Stimulated activated CD8-positive, alpha-beta memory T cell treated with anti-CD3 and anti-CD28 coated beads, Interleukin-12 subunit alpha, Interleukin-12 subunit beta, amount 100 ng/mL, for 4 hours (primary cell): ENCODE measurements around the gene ARRDC4.

Experiments used
- DNase-seq: peaks from one replicate; pipeline ENCODE4 v3.0.0-alpha.2; 2020; ENCODE audit warnings: low read depth

Gene ARRDC4, protein sequence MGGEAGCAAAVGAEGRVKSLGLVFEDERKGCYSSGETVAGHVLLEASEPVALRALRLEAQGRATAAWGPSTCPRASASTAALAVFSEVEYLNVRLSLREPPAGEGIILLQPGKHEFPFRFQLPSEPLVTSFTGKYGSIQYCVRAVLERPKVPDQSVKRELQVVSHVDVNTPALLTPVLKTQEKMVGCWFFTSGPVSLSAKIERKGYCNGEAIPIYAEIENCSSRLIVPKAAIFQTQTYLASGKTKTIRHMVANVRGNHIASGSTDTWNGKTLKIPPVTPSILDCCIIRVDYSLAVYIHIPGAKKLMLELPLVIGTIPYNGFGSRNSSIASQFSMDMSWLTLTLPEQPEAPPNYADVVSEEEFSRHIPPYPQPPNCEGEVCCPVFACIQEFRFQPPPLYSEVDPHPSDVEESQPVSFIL

DNA sequence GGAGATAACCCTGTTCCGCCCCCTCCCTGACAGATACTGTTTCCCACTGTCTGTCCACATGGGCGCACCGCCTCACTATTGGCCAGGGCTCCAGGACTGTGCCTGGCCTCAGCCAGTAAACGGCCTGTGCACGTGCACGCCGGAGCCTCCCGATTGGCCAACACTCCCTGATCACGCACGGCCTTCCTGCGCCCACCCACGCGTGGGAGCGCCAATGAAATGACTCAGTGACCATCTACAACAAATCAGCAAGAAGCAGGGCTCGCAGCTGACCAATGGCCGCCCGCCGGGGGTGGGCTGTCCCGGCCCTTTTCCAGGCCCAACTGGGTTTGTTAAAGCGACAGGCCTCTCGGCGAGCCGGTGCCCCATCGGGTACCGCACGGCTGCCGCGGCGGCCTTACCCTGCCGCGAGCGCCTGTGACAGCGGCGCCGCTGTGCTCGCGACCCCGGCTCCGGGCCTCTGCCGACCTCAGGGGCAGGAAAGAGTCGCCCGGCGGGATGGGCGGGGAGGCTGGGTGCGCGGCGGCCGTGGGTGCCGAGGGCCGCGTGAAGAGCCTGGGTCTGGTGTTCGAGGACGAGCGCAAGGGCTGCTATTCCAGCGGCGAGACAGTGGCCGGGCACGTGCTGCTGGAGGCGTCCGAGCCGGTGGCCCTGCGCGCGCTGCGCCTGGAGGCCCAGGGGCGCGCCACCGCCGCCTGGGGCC lies at the start of gene ARRDC4:
Gene ARRDC4, plus strand, starts transcription at position 340 of the 703 bp plus-strand sequence. Its CDS starts 159 bp downstream, at position 499.
- peak; percentile 95 for DNase-seq

- DNase-seq: no peak
These were observed 45.8 kb upstream of the ARRDC4 start for GRCh38 chr15:97914711-97915110.

DNA sequence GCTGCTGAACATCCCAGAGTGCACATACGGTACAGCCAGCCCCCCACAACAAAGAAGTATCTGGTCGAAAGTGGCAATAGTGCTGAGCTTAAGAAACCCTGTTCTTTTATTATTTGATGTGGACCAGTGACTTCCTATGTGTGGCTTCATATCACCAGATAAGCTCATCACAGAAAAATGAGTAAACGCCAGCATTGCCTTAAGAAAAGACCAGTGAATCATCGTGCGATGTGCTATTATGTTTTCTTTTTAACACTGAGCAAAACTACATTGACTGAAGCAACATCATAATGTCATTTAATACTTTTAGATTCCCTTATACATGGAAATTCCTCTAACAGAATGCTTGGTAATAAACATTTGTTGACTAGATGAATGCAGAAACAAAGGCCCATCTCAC lies 45.2 kb upstream of the ARRDC4 start:
- DNase-seq: no peak

- DNase-seq: no peak
These were observed 39.1 kb upstream of the ARRDC4 start for GRCh38 chr15:97921296-97921865.

- DNase-seq: no peak
These were observed 30.9 kb upstream of the ARRDC4 start for GRCh38 chr15:97929456-97930229.

- no peak for DNase-seq
These were observed 30.3 kb upstream of the ARRDC4 start for GRCh38 chr15:97930230-97930629.

DNA sequence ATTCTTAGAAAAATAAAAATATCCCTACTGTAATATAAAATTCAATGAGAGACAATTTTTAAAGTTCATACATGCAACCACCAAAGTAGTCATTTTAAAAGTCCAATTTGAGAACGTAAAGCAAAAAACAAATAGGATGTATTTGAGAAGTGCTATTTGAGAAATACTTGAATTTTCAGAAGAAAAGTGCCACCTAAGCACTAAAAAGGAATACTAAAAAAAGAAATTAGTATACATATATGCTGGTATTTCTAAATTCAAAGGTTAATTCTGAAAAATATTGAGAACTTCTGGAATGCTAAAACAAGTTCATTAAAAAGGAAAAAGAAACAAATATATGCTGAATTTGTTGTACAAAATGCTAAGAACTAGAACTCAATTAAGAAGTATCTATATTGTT lies 29.2 kb upstream of the ARRDC4 start:
- DNase-seq: no peak

- DNase-seq: no peak
These were observed 26.9 kb upstream of the ARRDC4 start for GRCh38 chr15:97933589-97933988.

- no peak for DNase-seq
These were observed 19.5 kb upstream of the ARRDC4 start for GRCh38 chr15:97940993-97941392.

DNA sequence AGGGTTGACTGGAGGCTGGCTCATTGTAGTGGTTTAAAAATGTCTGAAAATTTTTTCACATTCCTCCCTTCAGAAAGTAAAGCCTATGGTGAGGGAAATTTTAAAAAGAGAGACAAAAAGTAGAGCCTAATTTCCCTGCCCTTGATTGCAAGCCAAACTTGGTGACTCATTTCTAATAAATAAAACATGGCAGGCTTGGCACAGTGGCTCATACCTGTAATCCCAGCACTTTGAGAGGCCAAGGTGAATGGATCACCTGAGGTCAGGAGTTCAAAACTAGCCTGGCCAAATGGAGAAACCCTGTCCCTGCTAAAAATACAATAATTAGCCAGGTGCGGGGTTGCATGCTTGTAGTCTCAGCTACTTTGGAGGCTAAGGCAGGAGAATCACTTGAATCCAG lies 18.9 kb upstream of the ARRDC4 start:
- DNase-seq: no peak

GRCh38 chr15:97944724-97945123 lies 15.8 kb upstream of the ARRDC4 start:
- no peak for DNase-seq

DNA sequence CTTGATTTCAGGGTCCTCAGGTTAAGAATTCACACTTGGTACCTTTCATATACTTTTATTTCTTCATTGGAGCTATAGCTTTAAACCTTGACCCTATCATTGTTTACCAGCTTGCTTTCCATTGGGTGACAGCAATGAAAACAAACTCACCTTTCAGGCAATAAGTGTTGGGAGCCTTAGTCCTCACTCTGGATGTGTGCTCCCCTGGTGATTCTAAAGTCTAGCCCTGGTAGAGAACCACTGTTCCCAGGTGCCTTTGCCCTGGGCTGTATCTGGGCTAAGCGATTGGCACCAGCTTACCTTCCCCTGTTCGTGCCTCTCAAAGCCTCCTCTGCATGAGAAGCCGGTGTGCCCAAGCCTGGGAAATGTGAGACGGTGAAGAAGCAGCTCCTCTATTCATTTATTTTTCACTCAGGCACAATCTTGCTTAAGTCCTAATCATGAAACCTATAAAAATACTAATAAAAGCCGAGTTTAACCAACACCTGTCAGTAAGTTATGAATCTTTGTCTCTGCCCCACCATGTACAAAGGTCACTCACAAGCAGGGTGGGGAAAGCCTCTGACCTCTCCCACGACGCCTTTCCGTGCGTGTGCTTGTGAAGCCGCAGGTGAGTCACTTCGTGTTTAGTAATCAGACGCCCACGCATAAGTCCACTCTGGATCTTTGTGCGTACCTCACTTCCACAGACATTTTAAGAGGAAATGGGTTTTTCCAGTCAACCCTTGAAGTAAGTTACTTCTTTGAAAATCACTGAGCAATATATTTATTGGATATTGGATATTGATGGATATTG lies 12.8 kb upstream of the ARRDC4 start:
- no peak for DNase-seq

- no peak for DNase-seq
These were observed 7.2 kb upstream of the ARRDC4 start for GRCh38 chr15:97953254-97953653.

DNA sequence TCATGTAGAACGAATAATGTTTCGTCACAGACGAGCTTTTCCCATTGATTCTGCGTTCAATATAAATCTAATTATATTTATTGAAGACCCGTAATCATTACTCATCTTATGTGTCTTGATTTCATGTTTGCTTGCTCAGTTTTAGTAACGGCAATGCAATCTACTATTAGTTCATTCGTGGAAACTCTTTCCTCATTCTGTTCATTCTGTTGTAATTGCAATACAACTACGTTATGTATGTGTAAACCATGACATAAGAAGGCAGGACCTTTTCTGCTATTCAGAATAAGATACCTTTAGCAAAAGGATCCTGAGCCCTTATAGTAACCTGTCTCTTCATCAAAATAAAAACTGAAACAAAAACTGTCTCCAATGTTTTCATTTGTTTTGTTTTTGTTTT lies 6.8 kb upstream of the ARRDC4 start:
- DNase-seq: no peak

GRCh38 chr15:97955035-97955434 lies 5.5 kb upstream of the ARRDC4 start:
- no peak for DNase-seq

- DNase-seq: no peak
These were observed 5.0 kb upstream of the ARRDC4 start for GRCh38 chr15:97955529-97955928.

- DNase-seq: no peak
These were observed 659 bp upstream of the ARRDC4 start for GRCh38 chr15:97959724-97960363.

DNA sequence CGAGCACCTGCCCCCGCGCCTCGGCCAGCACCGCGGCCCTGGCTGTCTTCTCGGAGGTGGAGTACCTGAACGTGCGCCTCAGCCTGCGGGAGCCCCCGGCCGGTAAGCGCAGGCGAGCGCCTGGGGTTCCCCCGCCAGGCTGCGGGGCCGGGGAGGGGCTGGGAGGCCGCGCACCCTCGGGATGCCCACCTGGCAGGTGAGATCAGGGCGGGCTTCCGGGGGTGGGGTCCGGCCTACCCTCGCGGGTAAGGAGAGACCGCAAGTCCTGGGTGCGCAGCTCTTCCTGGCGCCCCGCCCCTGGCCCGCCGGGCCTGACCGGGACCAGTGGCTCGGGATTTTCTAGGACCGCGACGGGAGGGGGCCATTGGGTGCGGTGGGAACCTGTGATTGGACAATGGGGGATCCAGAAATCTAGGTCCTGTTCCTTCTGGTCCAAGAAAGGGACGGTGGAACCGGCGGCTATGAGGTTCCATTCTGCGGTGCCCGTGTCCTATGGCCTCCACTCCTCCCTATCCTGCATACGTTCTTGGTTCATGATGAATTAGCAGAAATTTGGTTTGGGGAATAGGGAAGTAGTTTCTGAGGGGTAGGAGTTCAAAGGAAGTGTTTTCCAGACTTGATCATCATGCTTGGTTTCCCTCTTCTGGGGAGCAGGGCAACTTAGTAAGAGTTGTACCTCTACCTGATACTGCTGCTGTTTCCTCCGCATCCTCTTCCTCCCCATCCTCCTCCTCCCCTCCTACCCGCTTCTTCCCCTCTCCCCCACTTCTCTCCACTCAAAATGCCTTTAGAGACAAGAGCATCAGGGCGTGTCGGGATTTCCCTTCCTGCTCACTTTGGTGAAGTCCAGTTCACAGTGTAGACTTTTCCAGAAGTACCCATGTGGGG lies 808 bp downstream of the ARRDC4 start:
- DNase-seq: no peak

DNA sequence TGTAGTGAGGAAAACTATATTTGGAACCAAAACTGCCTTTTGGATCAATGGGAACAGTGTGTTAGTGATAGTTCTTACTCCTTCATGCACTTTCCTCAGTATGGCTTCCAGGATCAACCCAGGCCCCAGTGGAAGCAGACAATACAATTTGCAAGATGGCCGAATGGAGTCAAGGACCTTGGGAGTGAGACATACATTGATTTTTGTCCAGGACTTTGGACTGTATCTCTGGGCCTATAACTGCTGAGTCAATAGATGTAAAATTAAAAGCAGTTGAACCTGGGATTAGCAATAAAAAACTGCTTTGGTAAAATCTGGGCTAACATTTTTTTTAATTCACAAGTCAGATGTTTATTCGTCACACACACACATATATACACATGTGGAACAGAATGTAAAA lies 1.8 kb downstream of the ARRDC4 start:
- no peak for DNase-seq

GRCh38 chr15:97963779-97964178 lies 3.3 kb downstream of the ARRDC4 start:
- DNase-seq: no peak
